CD4-positive, alpha-beta T cell treated with Interleukin-15 for 4 hours (primary cell): ENCODE results near the gene CREBL2.

ENCODE experiments used
- DNase-seq: peaks from one replicate; pipeline ENCODE4 v3.0.0-alpha.2; 2020; ENCODE audit warnings: low spot score

The CREBL2 gene

DNA sequence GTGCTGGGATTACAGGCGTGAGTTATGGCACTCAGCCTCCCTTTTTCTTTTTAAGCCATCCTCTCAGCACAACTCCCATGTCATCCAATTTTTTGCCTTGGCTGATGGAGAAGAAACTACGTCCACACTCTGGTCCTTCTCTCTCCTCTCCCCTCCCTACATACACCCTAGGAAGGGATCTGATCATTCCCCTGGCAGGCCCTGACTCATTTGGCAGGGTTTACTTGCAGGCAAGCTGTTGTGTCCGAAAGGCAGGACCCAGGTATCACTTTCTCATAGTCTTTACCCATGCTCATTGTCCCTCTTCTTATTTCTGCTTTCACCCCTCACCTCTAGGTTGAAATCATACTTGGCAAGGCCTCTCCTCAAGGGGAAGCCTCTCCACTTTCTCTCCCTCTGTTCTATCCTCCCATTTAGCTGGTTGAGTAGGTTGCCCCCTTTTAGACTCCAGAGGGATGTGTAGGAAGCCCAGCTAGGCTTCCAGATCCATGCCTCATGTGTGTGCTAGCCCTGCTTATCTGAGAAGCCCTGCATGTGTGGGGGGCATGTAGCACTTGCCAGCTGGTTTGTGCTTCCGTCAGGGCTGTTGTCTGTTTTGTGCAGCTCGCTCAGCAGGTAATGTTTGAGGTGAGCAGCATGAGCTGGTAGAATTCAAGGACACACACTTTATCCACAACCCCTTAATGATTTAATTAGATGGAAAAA lies 69.5 kb downstream of the CREBL2 start:
- no peak for DNase-seq

DNA sequence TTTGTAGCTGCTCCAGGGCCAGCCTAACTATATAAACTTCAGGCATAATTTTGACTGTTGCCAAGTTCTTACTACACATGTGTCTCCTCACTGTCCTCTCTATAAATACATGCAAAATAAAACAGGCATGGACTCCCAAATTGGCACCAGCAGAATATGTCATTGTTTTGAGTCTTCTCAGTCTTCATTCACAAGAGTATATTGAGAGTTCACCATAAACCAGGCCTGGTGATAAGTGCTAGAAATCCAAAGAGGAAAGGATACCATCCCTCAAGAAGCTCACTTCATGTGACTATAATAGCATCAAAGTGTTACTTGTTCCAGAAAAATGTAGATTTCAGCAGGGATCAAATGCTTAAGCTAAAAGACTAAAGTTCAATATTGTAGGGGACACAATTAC lies 70.6 kb downstream of the CREBL2 start:
- DNase-seq: no peak

- no peak for DNase-seq
These were observed 71.5 kb downstream of the CREBL2 start for GRCh38 chr12:12683136-12683697.

- no peak for DNase-seq
These were observed 72.0 kb downstream of the CREBL2 start for GRCh38 chr12:12683725-12684124.

- DNase-seq: no peak
These were observed 72.9 kb downstream of the CREBL2 start for GRCh38 chr12:12684375-12685106.

- DNase-seq: no peak
These were observed 73.6 kb downstream of the CREBL2 start for GRCh38 chr12:12685305-12685704.

- no peak for DNase-seq
These were observed 74.8 kb downstream of the CREBL2 start for GRCh38 chr12:12686472-12686871.

GRCh38 chr12:12686925-12687324 lies 75.2 kb downstream of the CREBL2 start:
- DNase-seq: no peak

GRCh38 chr12:12689647-12690300 lies 78.1 kb downstream of the CREBL2 start:
- DNase-seq: no peak

GRCh38 chr12:12691549-12691948 lies 79.9 kb downstream of the CREBL2 start:
- no peak for DNase-seq

DNA sequence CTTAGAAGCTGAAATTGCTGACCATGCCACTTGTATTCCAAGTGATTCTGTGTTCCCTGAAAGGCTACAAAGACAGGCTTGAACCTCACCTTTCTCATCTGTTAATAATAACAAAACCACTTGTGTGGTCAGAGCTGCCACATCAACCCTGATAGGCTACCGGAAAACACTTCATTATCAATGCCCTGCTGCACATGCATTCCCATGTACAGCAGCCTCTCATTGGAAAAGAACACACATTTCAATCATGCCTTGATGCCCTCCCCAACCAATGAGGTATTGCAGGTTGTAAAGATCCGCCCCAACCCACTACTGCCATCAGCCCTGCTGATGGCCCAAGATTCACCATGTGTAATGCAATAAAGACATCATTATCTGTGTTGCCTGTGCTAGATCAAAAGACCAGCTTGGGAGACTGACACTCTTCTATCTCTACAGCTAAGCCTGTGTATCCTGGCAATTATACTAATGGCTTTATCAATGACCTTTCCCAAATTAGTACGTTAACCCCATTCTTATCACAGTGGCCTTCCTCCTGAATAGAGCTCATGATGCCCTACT lies 81.5 kb downstream of the CREBL2 start:
- no peak for DNase-seq
